H1 (cell line): ENCODE measurements around the gene EDC3. TPM values are rescaled to one million over a fixed set of nuclear protein-coding genes. Genes with fewer than 3 reads are reported as not detected.

ENCODE experiments used
- CTCF ChIA-PET: fragments of 300-600 bp; sonication (Branson Sonifier 250); formaldehyde crosslinking; loops from one replicate; lab custom pipeline; 2021; ENCODE audit not compliant: partially characterized antibody; lab: Charles Lee
- POLR2A ChIA-PET: fragments of 300-600 bp; sonication (Branson Sonifier 250); formaldehyde crosslinking; loops from one replicate; lab custom pipeline; 2021; ENCODE audit warnings: inconsistent platforms; ENCODE audit not compliant: partially characterized antibody; lab: Charles Lee
- DNase-seq, 2 experiments: peaks; one replicate each; pipeline versions ENCODE4 v3.0.0 to v3.0.0-alpha.2; 2010 to 2022; ENCODE audit warnings: low spot score in 2 of 2, low read depth in 1 of 2, mixed read lengths in 1 of 2
- FAIRE-seq: peaks from 2 replicates; lab custom pipeline; 2011; peaks lifted over from hg19 to GRCh38; lab: Jason Lieb, UNC
- H2AFZ ChIP-seq: 2 replicates; pipeline ENCODE4 v1.8.1; 2012; ENCODE audit warnings: low read length, inconsistent platforms
- H2AK5ac ChIP-seq: 2 replicates; pipeline ENCODE4 v1.6.1; 2013; ENCODE audit warnings: low read depth, low read length
- H2BK120ac ChIP-seq: replicated peaks from 2 replicates; pipeline ENCODE3; 2013; ENCODE audit warnings: low read depth, low read length, inconsistent platforms
- H2BK12ac ChIP-seq: 2 replicates; pipeline ENCODE4 v1.6.1; 2013; ENCODE audit warnings: low read depth, low read length
- H2BK15ac ChIP-seq: 2 replicates; pipeline ENCODE4 v1.6.1; 2013; ENCODE audit warnings: low read length
- H2BK20ac ChIP-seq: 2 replicates; pipeline ENCODE4 v1.6.1; 2013; ENCODE audit warnings: low read length
- H2BK5ac ChIP-seq: 2 replicates; pipeline ENCODE4 v1.6.1; 2013; ENCODE audit warnings: low read depth, low read length
- H3K14ac ChIP-seq: 2 replicates; pipeline ENCODE4 v1.6.1; 2013; ENCODE audit warnings: inconsistent platforms; ENCODE audit not compliant: insufficient read length
- H3K18ac ChIP-seq: 2 replicates; pipeline ENCODE4 v1.6.1; 2013; ENCODE audit warnings: low read length; ENCODE audit errors: extremely low read depth
- H3K23ac ChIP-seq: 2 replicates; pipeline ENCODE4 v1.6.1; 2013; ENCODE audit warnings: inconsistent platforms; ENCODE audit not compliant: insufficient read length
- H3K23me2 ChIP-seq: 2 replicates; pipeline ENCODE4 v1.6.1; 2013; ENCODE audit warnings: low read depth, low read length
- H3K27ac ChIP-seq: 2 replicates; pipeline ENCODE4 v1.6.1; 2011; ENCODE audit warnings: low read depth, low read length, inconsistent platforms
- H3K27me3 ChIP-seq, 4 experiments: replicated peaks in 1 of 4; 1 replicate in 1 of 4; 2 replicates in 3 of 4; pipeline versions ENCODE4 v1.6.1 to v1.8.1; 2011 to 2013; ENCODE audit warnings: low read length in 3 of 4, mild to moderate bottlenecking in 3 of 4, inconsistent platforms in 2 of 4, mixed read lengths in 2 of 4, moderate library complexity in 1 of 4; ENCODE audit not compliant: control insufficient read depth in 3 of 4, insufficient read depth in 3 of 4; ENCODE audit errors: extremely low read depth in 1 of 4
- H3K36me3 ChIP-seq, 4 experiments: 2 replicates each; pipeline versions ENCODE4 v1.6.1 to v1.8.1; 2011 to 2013; ENCODE audit warnings: mild to moderate bottlenecking in 4 of 4, low read length in 3 of 4, moderate library complexity in 2 of 4, control low read depth in 1 of 4, inconsistent platforms in 1 of 4; ENCODE audit not compliant: insufficient read depth in 4 of 4, control insufficient read depth in 2 of 4
- H3K4ac ChIP-seq: replicated peaks from 2 replicates; pipeline ENCODE3; 2013; ENCODE audit warnings: low read length, low read depth, mixed read lengths, inconsistent platforms; ENCODE audit not compliant: insufficient read length
- H3K4me1 ChIP-seq, 4 experiments: replicated peaks in 1 of 4; 1 replicate in 1 of 4; 2 replicates in 3 of 4; pipeline versions ENCODE4 v1.6.1 to v1.8.1; 2011 to 2013; ENCODE audit warnings: low read length in 3 of 4, inconsistent platforms in 2 of 4, mixed read lengths in 1 of 4; ENCODE audit not compliant: insufficient read depth in 4 of 4, control insufficient read depth in 3 of 4
- H3K4me2 ChIP-seq, 2 experiments: 2 replicates each; pipeline versions ENCODE4 v1.6.1 to v1.8.1; 2011 to 2013; ENCODE audit warnings: low read depth in 2 of 2, low read length in 2 of 2, control low read depth in 1 of 2, inconsistent platforms in 1 of 2, mild to moderate bottlenecking in 1 of 2; ENCODE audit not compliant: insufficient read depth in 1 of 2
- H3K4me3 ChIP-seq, 4 experiments: fragments of 200-600, 300-600 bp in 1 of 4; sonication (generic), shearing (Covaris generic), sonication (Bioruptor Twin) in 1 of 4; 2 replicates each; pipeline versions ENCODE4 v1.5.1 to v1.8.1; 2011 to 2016; ENCODE audit warnings: low read length in 4 of 4, low read depth in 3 of 4, control low read depth in 2 of 4, inconsistent platforms in 2 of 4, mild to moderate bottlenecking in 2 of 4, mixed read lengths in 1 of 4, moderate library complexity in 1 of 4; ENCODE audit not compliant: insufficient read depth in 2 of 4; ENCODE audit errors: extremely low read depth in 1 of 4
- H3K56ac ChIP-seq: replicated peaks from 2 replicates; pipeline ENCODE3; 2013; ENCODE audit warnings: low read depth, mild to moderate bottlenecking, mixed read lengths, low read length, inconsistent platforms; ENCODE audit not compliant: insufficient read length
- H3K79me1 ChIP-seq: 2 replicates; pipeline ENCODE4 v1.6.1; 2013; ENCODE audit warnings: low read depth, low read length, control low read depth
- H3K79me2 ChIP-seq, 2 experiments: 2 replicates each; pipeline versions ENCODE4 v1.6.1 to v1.8.1; 2012 to 2013; ENCODE audit warnings: low read length in 2 of 2, mild to moderate bottlenecking in 2 of 2, inconsistent platforms in 1 of 2; ENCODE audit not compliant: insufficient read depth in 2 of 2, control insufficient read depth in 1 of 2
- H3K9ac ChIP-seq, 4 experiments: replicated peaks in 1 of 4; 1 replicate in 1 of 4; 2 replicates in 3 of 4; pipeline versions ENCODE4 v1.6.1 to v1.8.1; 2011 to 2013; ENCODE audit warnings: low read depth in 3 of 4, low read length in 3 of 4, control low read depth in 2 of 4, mild to moderate bottlenecking in 2 of 4, moderate library complexity in 2 of 4, inconsistent platforms in 1 of 4; ENCODE audit errors: extremely low read depth in 1 of 4
- H3K9me3 ChIP-seq, 2 experiments: 2 replicates each; pipeline versions ENCODE4 v1.6.1 to v1.8.1; 2012 to 2013; ENCODE audit warnings: mild to moderate bottlenecking in 2 of 2, moderate library complexity in 2 of 2, control low read depth in 1 of 2, inconsistent platforms in 1 of 2, low read depth in 1 of 2, low read length in 1 of 2, mixed read lengths in 1 of 2; ENCODE audit not compliant: insufficient read depth in 2 of 2
- H4K20me1 ChIP-seq, 2 experiments: replicated peaks in 1 of 2; 2 replicates each; pipeline versions ENCODE3 to v1.8.1; 2011 to 2013; ENCODE audit warnings: inconsistent platforms in 2 of 2, low read length in 2 of 2, mild to moderate bottlenecking in 1 of 2; ENCODE audit not compliant: insufficient read depth in 2 of 2, control insufficient read depth in 1 of 2
- H4K5ac ChIP-seq: 2 replicates; pipeline ENCODE4 v1.6.1; 2013; ENCODE audit warnings: low read length, low read depth, mixed read lengths, inconsistent platforms; ENCODE audit not compliant: insufficient read length
- H4K8ac ChIP-seq: 2 replicates; pipeline ENCODE4 v1.8.0; 2013; ENCODE audit warnings: mild to moderate bottlenecking, moderate library complexity, low read length, inconsistent platforms; ENCODE audit not compliant: insufficient read depth; ENCODE audit errors: extremely low read depth
- H4K91ac ChIP-seq: replicated peaks from 2 replicates; pipeline ENCODE3; 2013; ENCODE audit warnings: low read length, mixed read lengths, inconsistent platforms; ENCODE audit not compliant: insufficient read length
- CHD1 ChIP-seq: IDR thresholded peaks from 2 replicates; pipeline ENCODE4 v1.6.1; 2012; ENCODE audit warnings: low read depth, low read length, improper control_type of control experiment
- RNF2 ChIP-seq: fragments of 200-900, 300-1000 bp; sonication (generic); IDR thresholded peaks from 2 replicates; pipeline ENCODE4 v1.7.1; 2016; ENCODE audit warnings: borderline replicate concordance, low read depth, mild to moderate bottlenecking, antibody characterized with exemption, low read length; ENCODE audit not compliant: poor library complexity, severe bottlenecking; ENCODE audit errors: missing control alignments
- SIRT6 ChIP-seq: IDR thresholded peaks from one replicate; pipeline ENCODE4 v1.7.1; 2012; ENCODE audit warnings: low read length, inconsistent platforms
- WGBS, 2 experiments: shearing (Covaris generic) in 1 of 2; methylation state at CpG; one replicate each; pipeline versions ENCODE4 v1.1.6 to v1.1.7; 2013 to 2015; ENCODE audit warnings: low lambda C conversion rate in 2 of 2, mixed read lengths in 2 of 2, inconsistent platforms in 1 of 2, low coverage in 1 of 2, missing lambda C conversion rate in 1 of 2; ENCODE audit not compliant: insufficient replicate concordance in 2 of 2, insufficient coverage in 1 of 2, insufficient read length in 1 of 2; ENCODE audit errors: extremely low coverage in 1 of 2, missing lambda C conversion rate in 1 of 2; 5-methylcytosine and 5-hydroxymethylcytosine counted together
- polyA plus RNA-seq, 7 experiments: library from polyadenylated mRNA; depleted of rRNA in 3 of 7; stranded (reverse) in 5 of 7; unstranded in 2 of 7; fragments of >200 nt in 5 of 7; fragments of 200-250 nt in 2 of 7; gene quantifications; 1 replicate in 5 of 7; 2 replicates in 1 of 7; 4 replicates in 1 of 7; pipeline versions ENCODE4 v1.2.1 to v1.2.3, GENCODE V29; 2011 to 2013; ENCODE audit warnings: missing spikeins in 2 of 7, mixed read lengths in 2 of 7
- total RNA-seq: library from RNA; stranded (reverse); fragmentation: NEBNext Ultra II Directional; extraction: Animal tissue kit (Norgen Biotek cat#: 25700); gene quantifications from 2 replicates; pipeline ENCODE4 v1.2.1, GENCODE V29; 2021

EDC3 gene
- total and polyA plus RNA-seq, 2 of the 8 experiments (the other 6 are each of a cell fraction or from before 2014, with no cell fraction given): 45.0 to 50.8 TPM

DNA sequence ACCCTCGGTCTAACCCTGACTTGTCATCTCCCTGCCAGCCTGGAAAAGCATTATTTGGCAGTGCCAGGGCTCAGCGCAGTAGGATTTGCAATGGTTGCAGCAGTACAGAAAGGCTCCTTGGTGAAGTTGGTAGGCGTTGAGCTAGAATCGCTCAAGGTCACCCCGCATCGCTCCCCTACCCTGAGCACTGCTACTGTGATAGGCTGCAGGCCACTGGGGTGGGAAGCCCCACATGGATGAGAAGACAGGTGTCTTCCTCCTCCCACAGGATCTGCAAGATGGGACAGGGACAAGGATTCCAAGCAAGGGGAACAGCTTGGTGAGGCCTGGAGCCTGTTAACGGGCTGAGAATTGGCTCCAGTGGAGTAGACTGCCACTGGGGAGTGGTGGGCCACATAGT is 69.5 kb downstream of the EDC3 start:
- Histone ChIP-seq H3K4ac (no peak overlapping the region), H3K79me1 (peaks cover 5% of the 10 kb centered on the region; the same call in 1 of the 2 replicates), H4K20me1 (peaks cover 15 to 41% of the 10 kb centered on the region in 2 experiments), H3K36me3 (peaks cover 60 to 80% (median 64%) of the 10 kb centered on the region in 4 experiments), H3K14ac (no peak overlapping the region), H2BK20ac (no peak overlapping the region), H3K4me3 (no peak overlapping the region), H2BK12ac (no peak overlapping the region), H3K18ac (no peak overlapping the region), H4K91ac (no peak overlapping the region), H4K8ac (no peak overlapping the region; the same call in 1 of the 2 replicates), H2BK15ac (no peak overlapping the region), H3K23ac (no peak overlapping the region), H4K5ac (no peak overlapping the region), H3K4me1 (no peaks in the 10 kb centered on the region; a peak in 1 of 7 replicates), H2BK5ac (no peak overlapping the region), H3K4me2 (no peak overlapping the region), H3K23me2 (no peaks in the 10 kb centered on the region), H3K9ac (no peak overlapping the region), H2AK5ac (no peak overlapping the region), H2BK120ac (no peak overlapping the region), H3K27ac (no peak overlapping the region), H3K27me3 (no peaks in the 10 kb centered on the region), H3K79me2 (peaks cover 0 to 8% of the 10 kb centered on the region in 2 experiments; a peak in 1 of 4 replicates), H3K56ac (no peak overlapping the region), H3K9me3 (no peaks in the 10 kb centered on the region), H2AFZ (no peak overlapping the region)
- FAIRE-seq (no peak), DNase-seq (no peak)
- ChIA-PET POLR2A (interaction anchor here (0.6 to 6.5 kb wide), 6 partner anchors 10 to 285 kb away, joined by 3 to 38 read pairs (median 5); partner anchors contain the start of gene CLK3), CTCF (interaction anchor here (1.6 to 37.5 kb wide), 3 partner anchors 9 to 148 kb away, joined by 6 to 1439 read pairs (median 538); partner anchors contain the start of genes CSK and CYP1A2)
- 99% methylated on average over 7 of the region's 7 CpGs; no CpG with 5 or more reads in 1 of the 2 experiments for whole genome bisulfite sequencing, 2 experiments
- TF ChIP-seq SIRT6: no peak
- TF ChIP-seq RNF2: no peak
- no peak for TF ChIP-seq CHD1
